ENCODE measurements around the gene SAMD1. TPM values are rescaled to one million over a fixed set of nuclear protein-coding genes. Genes with fewer than 3 reads are reported as not detected.
A peak's percentile ranks its signal among the peaks of the same experiment; 100 is the strongest.

SAMD1 gene
- total and polyA plus RNA-seq, 2 donors: 43.6 to 44.9 TPM

DNA sequence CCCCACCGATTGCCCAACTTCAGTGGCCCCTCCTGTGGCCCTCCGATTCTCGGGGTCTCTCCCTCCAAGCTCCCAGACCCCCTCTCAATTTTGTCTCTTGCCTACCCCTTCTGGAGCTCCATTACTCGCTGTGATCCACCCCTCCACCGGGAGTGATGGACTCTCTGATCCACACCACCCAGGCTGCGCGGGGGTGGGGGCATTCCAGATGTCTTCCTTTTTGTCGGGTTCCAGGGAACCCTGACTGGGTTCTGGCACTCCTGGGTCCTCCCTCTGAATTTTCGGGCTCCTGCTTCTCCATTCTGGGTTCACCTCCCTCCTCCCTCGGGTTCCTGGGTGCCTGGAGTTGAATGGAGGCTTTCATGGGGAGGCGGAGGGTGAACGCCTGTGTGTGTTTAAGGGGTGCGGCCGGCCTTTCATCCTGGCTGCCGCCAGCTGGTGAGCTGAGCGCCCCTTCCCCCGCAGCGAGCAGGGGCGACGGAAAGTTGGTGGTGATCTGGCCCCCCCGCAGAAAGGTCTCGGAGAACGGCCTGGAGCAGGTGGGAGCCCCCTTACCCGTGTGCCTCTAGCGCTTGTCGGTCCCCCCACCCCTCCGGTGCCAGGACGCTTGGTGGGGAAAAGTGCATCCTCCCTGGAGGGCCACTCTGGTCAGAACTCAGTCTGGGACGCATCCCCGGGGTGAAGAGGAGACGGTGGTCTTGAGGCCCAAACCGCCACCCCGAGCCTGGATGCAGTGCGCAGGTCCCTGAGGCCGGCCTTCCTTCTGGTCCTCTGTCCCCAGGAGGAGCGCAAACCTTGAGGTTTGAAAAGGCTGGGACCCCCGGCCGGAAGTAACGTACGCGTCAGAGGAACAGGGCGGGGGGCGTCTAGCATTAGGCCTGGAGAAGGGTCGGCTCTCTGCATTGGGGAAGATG is 16.4 kb downstream of the SAMD1 start:
- Histone ChIP-seq H3K27ac (ENCODE audit: low read depth in 1 of 2, low read length in 1 of 2) (peak overlapping the region; percentile 55 to 67), H3K4me3 (ENCODE audit: low read length in 2 of 2) (peak overlapping the region; percentile 50 to 66), H3K27me3 (ENCODE audit: control insufficient read depth in 2 of 2, insufficient read depth in 1 of 2, low read length in 1 of 2) (peaks cover 12 to 47% of the 10 kb centered on the region in 2 donors), H3K4me1 (ENCODE audit: control insufficient read depth in 2 of 2, insufficient read depth in 2 of 2, low read length in 2 of 2) (peaks cover 20 to 33% of the 10 kb centered on the region in 2 donors), H3K9me3 (ENCODE audit: control insufficient read depth in 2 of 2, insufficient read depth in 1 of 2, low read length in 1 of 2) (peaks cover 0 to 20% of the 10 kb centered on the region in 2 donors), H3K36me3 (ENCODE audit: control insufficient read depth in 2 of 2, insufficient read depth in 2 of 2, low read length in 1 of 2) (no peaks in the 10 kb centered on the region)
- peak in 3 of 9 donors; percentile 20 to 50 (median 40) for DNase-seq (ENCODE audit: low read depth in 6 of 9, low spot score in 9 of 9)
- 1% methylated on average over 44 of the region's 44 CpGs for WGBS

- DNase-seq (ENCODE audit: low read depth in 6 of 9, low spot score in 9 of 9): peak in 6 of 9 donors; percentile 60 to 87 (median 80)
- H3K27ac ChIP-seq (ENCODE audit: low read depth in 1 of 2, low read length in 1 of 2): peak overlapping the region; percentile 55 to 67
- WGBS: under 1% methylated on average over 106 of the region's 106 CpGs
- H3K9me3 ChIP-seq (ENCODE audit: control insufficient read depth in 2 of 2, insufficient read depth in 1 of 2, low read length in 1 of 2): peaks cover 0 to 20% of the 10 kb centered on the region in 2 donors
- H3K4me1 ChIP-seq (ENCODE audit: control insufficient read depth in 2 of 2, insufficient read depth in 2 of 2, low read length in 2 of 2): peaks cover 20 to 33% of the 10 kb centered on the region in 2 donors
- H3K4me3 ChIP-seq (ENCODE audit: low read length in 2 of 2): peak overlapping the region; percentile 50 to 66
- H3K27me3 ChIP-seq (ENCODE audit: control insufficient read depth in 2 of 2, insufficient read depth in 1 of 2, low read length in 1 of 2): peaks cover 12 to 47% of the 10 kb centered on the region in 2 donors
- H3K36me3 ChIP-seq (ENCODE audit: control insufficient read depth in 2 of 2, insufficient read depth in 2 of 2, low read length in 1 of 2): no peaks in the 10 kb centered on the region
Observed at GRCh38 chr19:14073261-14073924, 17.2 kb downstream of the SAMD1 start.

DNA sequence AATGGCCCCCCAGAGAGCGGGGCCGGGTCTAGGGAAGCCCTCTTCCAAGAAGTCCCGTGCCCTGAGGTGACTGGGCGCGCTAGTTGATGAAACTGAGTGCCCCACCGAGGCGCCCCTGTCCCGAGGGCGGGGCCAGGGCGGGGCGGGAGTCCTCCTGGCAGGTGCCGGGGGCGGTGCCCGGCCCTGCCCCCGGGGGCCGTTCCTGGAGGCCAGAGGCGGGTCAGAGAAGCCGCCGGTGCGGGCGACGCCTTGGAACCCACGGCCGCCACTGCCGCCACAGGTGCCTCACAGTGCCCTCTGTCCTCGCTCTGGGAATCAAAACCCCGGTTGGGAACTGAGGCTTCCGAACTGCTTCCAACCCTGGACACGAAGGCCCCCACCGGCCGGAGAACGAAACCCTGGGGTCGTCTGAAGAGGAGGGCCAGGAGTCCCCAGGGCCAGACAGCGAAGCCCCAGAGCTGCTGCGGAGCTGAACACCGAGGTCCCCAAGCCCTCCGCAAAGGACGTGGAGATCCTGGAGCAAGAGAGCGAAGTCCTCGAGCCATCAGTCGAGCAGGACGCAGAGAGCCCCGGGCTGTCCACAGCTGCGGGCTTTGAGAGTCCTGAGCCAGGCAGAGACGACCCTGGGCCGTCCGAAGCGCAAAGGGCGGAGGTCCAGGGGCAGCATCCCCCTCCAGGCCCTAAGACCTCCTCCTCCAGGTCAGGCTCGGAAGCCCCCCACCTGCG is 17.9 kb downstream of the SAMD1 start, which contains the start of gene MISP3:
Gene MISP3, plus strand, starts transcription at position 252 of the 726 bp plus-strand sequence. CDS start 524 bp downstream, outside the sequence.
- Histone ChIP-seq H3K27me3 (ENCODE audit: control insufficient read depth in 2 of 2, insufficient read depth in 1 of 2, low read length in 1 of 2) (peaks cover 12 to 47% of the 10 kb centered on the region in 2 donors), H3K4me3 (ENCODE audit: low read length in 2 of 2) (peak within 1 kb of the TSS; percentile 50 to 66), H3K4me1 (ENCODE audit: control insufficient read depth in 2 of 2, insufficient read depth in 2 of 2, low read length in 2 of 2) (peaks cover 20 to 33% of the 10 kb centered on the region in 2 donors), H3K36me3 (ENCODE audit: control insufficient read depth in 2 of 2, insufficient read depth in 2 of 2, low read length in 1 of 2) (no peaks in the 10 kb centered on the region), H3K27ac (ENCODE audit: low read depth in 1 of 2, low read length in 1 of 2) (peak within 1 kb of the TSS in 1 of 2 donors; percentile 67), H3K9me3 (ENCODE audit: control insufficient read depth in 2 of 2, insufficient read depth in 1 of 2, low read length in 1 of 2) (peaks cover 0 to 20% of the 10 kb centered on the region in 2 donors)
- 2% methylated on average over 51 of the region's 51 CpGs for WGBS
- DNase-seq (ENCODE audit: low read depth in 6 of 9, low spot score in 9 of 9): no peak

GRCh38 chr19:14070268-14071050 is 20.1 kb downstream of the SAMD1 start:
- Histone ChIP-seq H3K27me3 (ENCODE audit: control insufficient read depth in 2 of 2, insufficient read depth in 1 of 2, low read length in 1 of 2) (peaks cover 12 to 47% of the 10 kb centered on the region in 2 donors), H3K4me3 (ENCODE audit: low read length in 2 of 2) (no peak overlapping the region), H3K4me1 (ENCODE audit: control insufficient read depth in 2 of 2, insufficient read depth in 2 of 2, low read length in 2 of 2) (peaks cover 20 to 33% of the 10 kb centered on the region in 2 donors), H3K36me3 (ENCODE audit: control insufficient read depth in 2 of 2, insufficient read depth in 2 of 2, low read length in 1 of 2) (no peaks in the 10 kb centered on the region), H3K27ac (ENCODE audit: low read depth in 1 of 2, low read length in 1 of 2) (no peak overlapping the region), H3K9me3 (ENCODE audit: control insufficient read depth in 2 of 2, insufficient read depth in 1 of 2, low read length in 1 of 2) (peaks cover 0 to 20% of the 10 kb centered on the region in 2 donors)
- no peak for DNase-seq (ENCODE audit: low read depth in 6 of 9, low spot score in 9 of 9)
- WGBS: 98% methylated on average over 43 of the region's 43 CpGs

- Histone ChIP-seq H3K9me3 (ENCODE audit: control insufficient read depth in 2 of 2, insufficient read depth in 1 of 2, low read length in 1 of 2) (no peaks in the 10 kb centered on the region), H3K4me1 (ENCODE audit: control insufficient read depth in 2 of 2, insufficient read depth in 2 of 2, low read length in 2 of 2) (no peaks in the 10 kb centered on the region), H3K27me3 (ENCODE audit: control insufficient read depth in 2 of 2, insufficient read depth in 1 of 2, low read length in 1 of 2) (peaks cover 0 to 20% of the 10 kb centered on the region in 2 donors), H3K4me3 (ENCODE audit: low read length in 2 of 2) (no peak overlapping the region), H3K27ac (ENCODE audit: low read depth in 1 of 2, low read length in 1 of 2) (no peak overlapping the region), H3K36me3 (ENCODE audit: control insufficient read depth in 2 of 2, insufficient read depth in 2 of 2, low read length in 1 of 2) (no peaks in the 10 kb centered on the region)
- WGBS: 79% methylated on average over 2 of the region's 2 CpGs
- DNase-seq (ENCODE audit: low read depth in 6 of 9, low spot score in 9 of 9): no peak
Observed at GRCh38 chr19:14066134-14066533, 24.4 kb downstream of the SAMD1 start.

DNA sequence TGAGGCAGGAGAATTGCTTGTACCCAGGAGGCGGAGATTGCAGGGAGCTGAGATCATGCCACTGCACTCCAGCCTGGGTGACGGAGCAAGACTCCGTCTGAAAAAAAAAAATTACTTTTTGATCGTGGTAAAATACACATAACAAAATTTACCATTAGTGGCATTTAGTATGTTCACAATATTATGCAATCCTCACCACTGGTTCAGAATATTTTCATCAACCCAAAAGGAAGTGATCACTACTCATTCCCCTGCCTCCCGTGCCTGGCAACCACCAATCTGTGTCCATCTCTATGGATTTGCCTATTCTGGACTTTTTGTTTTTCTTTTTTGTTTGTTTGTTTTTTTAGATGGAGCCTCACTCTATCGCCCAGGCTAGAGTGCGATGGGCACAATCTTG is 27.4 kb downstream of the SAMD1 start:
- Histone ChIP-seq H3K27ac (ENCODE audit: low read depth in 1 of 2, low read length in 1 of 2) (no peak overlapping the region), H3K4me3 (ENCODE audit: low read length in 2 of 2) (no peak overlapping the region), H3K4me1 (ENCODE audit: control insufficient read depth in 2 of 2, insufficient read depth in 2 of 2, low read length in 2 of 2) (peaks cover 0 to 4% of the 10 kb centered on the region in 2 donors), H3K9me3 (ENCODE audit: control insufficient read depth in 2 of 2, insufficient read depth in 1 of 2, low read length in 1 of 2) (no peaks in the 10 kb centered on the region), H3K36me3 (ENCODE audit: control insufficient read depth in 2 of 2, insufficient read depth in 2 of 2, low read length in 1 of 2) (no peaks in the 10 kb centered on the region), H3K27me3 (ENCODE audit: control insufficient read depth in 2 of 2, insufficient read depth in 1 of 2, low read length in 1 of 2) (peaks cover 7 to 40% of the 10 kb centered on the region in 2 donors)
- 90% methylated on average over 7 of the region's 7 CpGs for WGBS
- DNase-seq (ENCODE audit: low read depth in 6 of 9, low spot score in 9 of 9): no peak

- H3K36me3 ChIP-seq (ENCODE audit: control insufficient read depth in 2 of 2, insufficient read depth in 2 of 2, low read length in 1 of 2): no peaks in the 10 kb centered on the region
- H3K27ac ChIP-seq (ENCODE audit: low read depth in 1 of 2, low read length in 1 of 2): no peak overlapping the region
- no peaks in the 10 kb centered on the region for H3K9me3 ChIP-seq (ENCODE audit: control insufficient read depth in 2 of 2, insufficient read depth in 1 of 2, low read length in 1 of 2)
- 92% methylated on average over 5 of the region's 5 CpGs for WGBS
- DNase-seq (ENCODE audit: low read depth in 6 of 9, low spot score in 9 of 9): no peak
- peaks cover 11 to 45% of the 10 kb centered on the region in 2 donors for H3K27me3 ChIP-seq (ENCODE audit: control insufficient read depth in 2 of 2, insufficient read depth in 1 of 2, low read length in 1 of 2)
- peaks cover 0 to 10% of the 10 kb centered on the region in 2 donors for H3K4me1 ChIP-seq (ENCODE audit: control insufficient read depth in 2 of 2, insufficient read depth in 2 of 2, low read length in 2 of 2)
- H3K4me3 ChIP-seq (ENCODE audit: low read length in 2 of 2): no peak overlapping the region
Observed at GRCh38 chr19:14062558-14062855, 28.0 kb downstream of the SAMD1 start.

GRCh38 chr19:14061751-14062557 is 28.6 kb downstream of the SAMD1 start, which contains the start of gene PALM3:
Gene PALM3 (minus strand): TSS chr19:14062076. CDS start chr19:14061980, 96 bp downstream.
- H3K36me3 ChIP-seq (ENCODE audit: control insufficient read depth in 2 of 2, insufficient read depth in 2 of 2, low read length in 1 of 2): no peaks in the 10 kb centered on the region
- H3K27ac ChIP-seq (ENCODE audit: low read depth in 1 of 2, low read length in 1 of 2): no peak within 1 kb of the TSS
- peaks cover 0 to 10% of the 10 kb centered on the region in 2 donors for H3K4me1 ChIP-seq (ENCODE audit: control insufficient read depth in 2 of 2, insufficient read depth in 2 of 2, low read length in 2 of 2)
- no peaks in the 10 kb centered on the region for H3K9me3 ChIP-seq (ENCODE audit: control insufficient read depth in 2 of 2, insufficient read depth in 1 of 2, low read length in 1 of 2)
- DNase-seq (ENCODE audit: low read depth in 6 of 9, low spot score in 9 of 9): no peak
- 85% methylated on average over 19 of the region's 19 CpGs for WGBS
- H3K27me3 ChIP-seq (ENCODE audit: control insufficient read depth in 2 of 2, insufficient read depth in 1 of 2, low read length in 1 of 2): peaks cover 17 to 50% of the 10 kb centered on the region in 2 donors
- H3K4me3 ChIP-seq (ENCODE audit: low read length in 2 of 2): no peak within 1 kb of the TSS

All from thymus (tissue), 11 donors.